Activated T-cell treated with anti-CD3 and anti-CD28 coated beads, Interleukin-2, amount 50 U/mL, for 72 hours (primary cell): ENCODE results near the gene PASK. TPM values are rescaled to one million over a fixed set of nuclear protein-coding genes. Genes with fewer than 3 reads are reported as not detected.

Source experiments
- ATAC-seq, 2 donors: fragments of 150-1000 bp; cut with Tn5 transposase; replicated peaks in 1 of 2; 2 replicates each; pipeline ENCODE4 v1.10.0; 2021; ENCODE audit warnings: moderate library complexity in 2 of 2, mild to moderate bottlenecking in 1 of 2
- DNase-seq, 2 donors: peaks; one replicate each; pipeline ENCODE4 v3.0.0; 2021 to 2022; ENCODE audit warnings: mixed read lengths in 1 of 2
- H3K27ac Mint-ChIP-seq: one replicate; pipeline ENCODE4 v1.8.0; 2022; ENCODE audit warnings: mild to moderate bottlenecking, moderate library complexity, mixed read lengths
- H3K27me3 Mint-ChIP-seq: one replicate; pipeline ENCODE4 v1.8.0; 2022; ENCODE audit warnings: low read depth, mixed read lengths
- H3K36me3 Mint-ChIP-seq, 2 donors: one replicate each; pipeline ENCODE4 v1.8.0; 2022; ENCODE audit warnings: mixed read lengths in 2 of 2, mild to moderate bottlenecking in 1 of 2; ENCODE audit not compliant: insufficient read depth in 2 of 2
- H3K4me1 Mint-ChIP-seq: one replicate; pipeline ENCODE4 v1.8.0; 2022; ENCODE audit warnings: low read depth, mixed read lengths
- H3K4me3 Mint-ChIP-seq, 2 donors: one replicate each; pipeline ENCODE4 v1.8.0; 2022; ENCODE audit warnings: mild to moderate bottlenecking in 2 of 2, mixed read lengths in 2 of 2, moderate library complexity in 2 of 2
- H3K9me3 Mint-ChIP-seq, 2 donors: one replicate each; pipeline ENCODE4 v1.8.0; 2022; ENCODE audit warnings: mixed read lengths in 2 of 2
- total RNA-seq, 2 donors: library from RNA; stranded (reverse); gene quantifications; one replicate each; pipeline ENCODE4 v1.2.3, GENCODE V29; 2022

PASK gene
- total RNA-seq, 2 donors from 2014 or later: 123 to 171 TPM

DNA sequence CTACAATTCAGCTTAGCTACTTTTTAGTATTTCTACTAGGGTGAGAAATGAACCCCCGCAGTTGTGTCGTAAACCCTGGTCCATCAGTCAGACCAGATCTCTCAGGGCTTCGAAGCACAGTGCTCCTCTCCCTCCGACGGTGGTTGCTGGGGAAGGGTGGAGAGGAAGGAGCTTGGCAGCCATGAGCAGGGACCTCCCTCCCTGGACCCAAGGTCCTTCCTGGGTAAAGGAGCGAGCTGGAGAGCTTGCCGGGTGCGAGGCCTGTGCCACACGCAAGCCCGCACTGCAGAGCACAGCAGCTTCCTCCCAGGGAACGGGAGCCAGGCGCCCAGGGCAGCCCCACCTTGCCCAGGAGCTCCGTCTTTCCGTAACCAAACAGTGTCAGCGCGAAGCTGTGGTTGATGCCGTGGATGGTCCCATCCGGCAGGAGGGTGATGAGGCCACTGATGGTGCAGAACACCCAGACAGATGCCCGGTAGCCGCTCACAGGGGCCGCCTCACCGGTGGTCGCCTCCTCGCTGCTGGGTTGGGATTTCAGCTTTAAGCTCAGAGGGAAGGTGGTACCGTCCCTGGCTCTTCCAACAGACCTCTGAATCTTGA, 12.5 kb downstream of the PASK start:
- no peak for DNase-seq
- Mint-ChIP-seq H3K27ac (no peak overlapping the region), H3K4me3 (no peak overlapping the region), H3K27me3 (no peaks in the 10 kb centered on the region), H3K9me3 (no peaks in the 10 kb centered on the region), H3K36me3 (peaks cover 0 to 19% of the 10 kb centered on the region in 2 donors), H3K4me1 (no peaks in the 10 kb centered on the region)
- no peak for ATAC-seq

DNA sequence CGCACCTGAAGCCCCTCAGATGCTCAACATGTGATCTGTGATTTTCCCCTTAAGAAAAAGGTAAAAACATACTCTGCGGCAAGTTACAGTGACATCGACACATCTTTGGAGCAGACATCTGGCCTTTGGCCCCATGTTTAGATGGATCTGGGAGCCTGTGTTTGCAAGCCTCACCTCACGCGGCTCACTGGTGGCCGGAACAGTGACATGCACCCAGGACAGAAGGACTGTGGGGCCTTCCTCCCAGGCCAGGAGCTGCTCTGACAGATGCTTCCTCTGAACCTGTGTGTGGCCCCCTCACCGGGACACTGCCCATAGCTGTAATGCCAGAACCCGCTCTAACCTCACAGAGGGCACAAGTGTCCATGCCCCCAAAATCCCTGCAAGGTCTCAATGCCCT, 13.1 kb downstream of the PASK start:
- Mint-ChIP-seq H3K9me3 (no peaks in the 10 kb centered on the region), H3K27ac (no peak overlapping the region), H3K4me3 (no peak overlapping the region), H3K27me3 (no peaks in the 10 kb centered on the region), H3K4me1 (no peaks in the 10 kb centered on the region), H3K36me3 (peaks cover 0 to 19% of the 10 kb centered on the region in 2 donors)
- DNase-seq (no peak), ATAC-seq (no peak)

GRCh38 chr2:241135737-241136136, 13.5 kb downstream of the PASK start:
- Mint-ChIP-seq H3K9me3 (no peaks in the 10 kb centered on the region), H3K27me3 (no peaks in the 10 kb centered on the region), H3K27ac (no peak overlapping the region), H3K4me3 (no peak overlapping the region), H3K4me1 (no peaks in the 10 kb centered on the region), H3K36me3 (peaks cover 0 to 20% of the 10 kb centered on the region in 2 donors)
- ATAC-seq (no peak), DNase-seq (no peak)

GRCh38 chr2:241134711-241135110, 14.6 kb downstream of the PASK start:
- Mint-ChIP-seq H3K27ac (no peak overlapping the region), H3K4me1 (peaks cover under 1% of the 10 kb centered on the region), H3K4me3 (no peak overlapping the region), H3K36me3 (peaks cover 0 to 27% of the 10 kb centered on the region in 2 donors), H3K9me3 (no peaks in the 10 kb centered on the region), H3K27me3 (no peaks in the 10 kb centered on the region)
- DNase-seq: no peak
- no peak for ATAC-seq

DNA sequence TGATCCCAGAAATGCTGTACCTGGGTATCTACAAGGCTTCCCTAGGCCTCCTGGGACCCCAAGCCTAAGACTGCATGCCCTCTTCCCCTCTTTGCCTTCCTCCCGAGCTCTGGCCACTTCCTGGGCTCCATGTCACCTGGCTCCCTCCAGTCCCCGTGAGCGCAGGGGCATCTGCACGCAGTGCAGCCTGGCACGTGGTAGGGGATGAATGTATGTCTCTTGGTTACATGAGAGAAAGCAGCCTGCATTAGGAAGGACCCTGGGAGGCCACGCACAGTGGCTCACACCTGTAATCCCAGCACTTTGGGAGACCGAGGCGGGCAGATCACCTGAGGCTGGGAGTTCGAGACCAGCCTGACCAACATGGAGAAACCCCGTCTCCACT, 15.8 kb downstream of the PASK start:
- Mint-ChIP-seq H3K27me3 (no peaks in the 10 kb centered on the region), H3K9me3 (no peaks in the 10 kb centered on the region), H3K4me3 (no peak overlapping the region), H3K27ac (no peak overlapping the region), H3K36me3 (peaks cover 3 to 28% of the 10 kb centered on the region in 2 donors), H3K4me1 (peaks cover 13% of the 10 kb centered on the region)
- DNase-seq: no peak
- ATAC-seq: no peak

GRCh38 chr2:241132538-241133435, 16.5 kb downstream of the PASK start:
- Mint-ChIP-seq H3K27ac (no peak overlapping the region), H3K27me3 (no peaks in the 10 kb centered on the region), H3K9me3 (no peaks in the 10 kb centered on the region), H3K4me1 (peaks cover 19% of the 10 kb centered on the region), H3K4me3 (no peak overlapping the region), H3K36me3 (peaks cover 9 to 31% of the 10 kb centered on the region in 2 donors)
- ATAC-seq: no peak
- no peak for DNase-seq

GRCh38 chr2:241131531-241131930, 17.7 kb downstream of the PASK start:
- peaks cover 32% of the 10 kb centered on the region for H3K4me1 Mint-ChIP-seq
- no peak for ATAC-seq
- no peak overlapping the region for H3K27ac Mint-ChIP-seq
- H3K27me3 Mint-ChIP-seq: no peaks in the 10 kb centered on the region
- H3K4me3 Mint-ChIP-seq: no peak overlapping the region
- no peaks in the 10 kb centered on the region for H3K9me3 Mint-ChIP-seq
- DNase-seq: no peak
- H3K36me3 Mint-ChIP-seq: peaks cover 10 to 32% of the 10 kb centered on the region in 2 donors

DNA sequence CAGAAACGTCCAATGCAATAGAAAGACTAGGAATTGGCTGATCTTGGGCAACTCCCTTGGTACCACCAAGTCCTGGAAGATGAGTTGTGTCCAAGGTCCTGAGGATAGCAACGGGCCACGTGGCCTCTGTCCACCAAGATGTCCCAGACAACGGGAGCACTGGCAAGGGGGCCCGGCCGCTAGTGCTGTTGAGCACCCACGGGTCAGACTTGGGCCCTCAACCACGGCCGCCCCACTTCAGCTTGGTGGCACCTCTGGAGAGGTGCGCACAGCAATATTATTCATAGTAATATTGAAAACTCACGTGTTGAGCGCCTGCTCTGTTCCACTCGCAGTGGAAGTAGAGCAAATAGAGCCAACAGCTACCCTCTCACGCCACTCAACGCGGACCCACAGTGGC, 19.0 kb downstream of the PASK start:
- Mint-ChIP-seq H3K4me1 (peaks cover 44% of the 10 kb centered on the region), H3K4me3 (no peak overlapping the region), H3K27ac (no peak overlapping the region), H3K9me3 (no peaks in the 10 kb centered on the region), H3K36me3 (peaks cover 10 to 35% of the 10 kb centered on the region in 2 donors), H3K27me3 (no peaks in the 10 kb centered on the region)
- ATAC-seq (no peak), DNase-seq (no peak)

DNA sequence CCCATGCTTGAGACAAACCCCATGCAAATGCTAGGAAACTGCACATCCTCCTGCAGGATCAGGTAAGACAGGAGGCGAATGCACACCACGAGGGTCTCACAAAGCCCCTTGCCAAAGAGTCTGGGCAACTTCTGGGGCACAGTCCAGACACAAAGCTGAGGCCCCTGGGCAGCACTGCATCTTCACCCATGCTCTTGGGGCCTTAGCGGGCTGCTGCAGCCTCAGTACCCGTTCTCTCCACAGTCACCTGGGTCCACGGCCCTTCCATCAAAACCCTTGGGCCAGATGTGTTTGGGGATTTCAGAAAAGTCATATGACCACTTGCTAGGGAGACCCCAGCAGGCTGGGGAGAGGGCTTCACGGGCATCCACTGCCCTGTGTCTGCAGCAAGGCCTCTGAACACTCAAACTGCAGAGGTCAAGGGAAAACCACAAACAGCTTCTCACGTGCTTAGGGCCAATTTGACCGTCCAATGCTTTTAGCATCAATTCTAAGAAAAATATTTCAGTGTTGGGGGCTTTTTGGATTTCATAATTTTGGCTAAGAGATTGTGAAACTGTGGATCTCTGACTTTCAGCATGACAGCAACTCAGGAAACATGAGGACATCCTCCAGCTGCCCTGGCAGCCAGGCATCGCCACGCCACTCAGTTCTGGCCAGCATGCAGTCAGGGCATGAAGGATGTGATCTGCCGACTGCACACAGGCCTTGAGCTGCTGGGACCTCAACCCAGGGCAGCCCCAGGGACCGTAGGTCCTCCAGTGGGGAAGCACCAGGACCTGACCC, 20.0 kb downstream of the PASK start:
- ATAC-seq (no peak), DNase-seq (no peak)

GRCh38 chr2:241128266-241128665, 21.0 kb downstream of the PASK start:
- Mint-ChIP-seq H3K27me3 (no peaks in the 10 kb centered on the region), H3K27ac (peak overlapping the region; percentile 97), H3K4me3 (peak overlapping the region; percentile 73 to 82), H3K9me3 (no peaks in the 10 kb centered on the region), H3K36me3 (peaks cover 10 to 31% of the 10 kb centered on the region in 2 donors), H3K4me1 (peaks cover 59% of the 10 kb centered on the region)
- no peak for DNase-seq
- ATAC-seq: no peak

More for the DNA sequence above, 20.0 kb downstream of the PASK start:
- Mint-ChIP-seq H3K9me3 (no peaks in the 10 kb centered on the region), H3K27ac (peak overlapping the region; percentile 97), H3K4me1 (peaks cover 52% of the 10 kb centered on the region), H3K27me3 (no peaks in the 10 kb centered on the region), H3K36me3 (peaks cover 10 to 35% of the 10 kb centered on the region in 2 donors), H3K4me3 (peak overlapping the region; percentile 0 to 52)

DNA sequence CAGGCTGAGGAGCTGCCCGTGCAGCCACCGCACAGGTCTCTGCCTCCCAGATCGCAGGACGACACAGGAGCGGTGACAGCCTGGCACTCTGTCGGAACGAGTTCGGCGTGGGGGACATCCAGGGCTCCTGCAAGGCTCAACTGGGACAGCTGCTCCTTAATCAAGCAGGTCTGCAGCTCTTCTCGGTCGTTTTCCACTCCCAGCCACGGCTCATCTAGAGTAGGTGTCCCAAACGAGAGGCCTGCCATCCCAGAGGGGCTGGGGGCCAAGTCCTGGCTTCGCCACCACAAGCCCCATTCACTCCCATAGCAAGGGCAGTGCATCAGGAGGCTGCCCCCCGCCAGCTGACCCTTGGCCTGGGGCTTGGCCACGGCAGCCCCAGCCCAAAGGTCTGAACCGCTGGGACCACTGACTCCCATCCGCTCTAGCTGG, 22.5 kb downstream of the PASK start:
- Mint-ChIP-seq H3K4me1 (peaks cover 59% of the 10 kb centered on the region), H3K27ac (no peak overlapping the region), H3K36me3 (peaks cover 12 to 25% of the 10 kb centered on the region in 2 donors), H3K4me3 (peak overlapping the region; percentile 73 to 82), H3K9me3 (no peaks in the 10 kb centered on the region), H3K27me3 (no peaks in the 10 kb centered on the region)
- DNase-seq (no peak), ATAC-seq (no peak)

- DNase-seq: no peak
These were observed 23.1 kb downstream of the PASK start for GRCh38 chr2:241126201-241126611.

GRCh38 chr2:241125626-241126025, 23.6 kb downstream of the PASK start:
- ATAC-seq: no peak
- Mint-ChIP-seq H3K4me3 (peak overlapping the region; percentile 73 to 82), H3K4me1 (peaks cover 59% of the 10 kb centered on the region), H3K27me3 (no peaks in the 10 kb centered on the region), H3K27ac (no peak overlapping the region), H3K9me3 (peaks cover 3 to 4% of the 10 kb centered on the region in 2 donors), H3K36me3 (peaks cover 15 to 34% of the 10 kb centered on the region in 2 donors)
- no peak for DNase-seq

More at GRCh38 chr2:241126201-241126611, 23.1 kb downstream of the PASK start:
- Mint-ChIP-seq H3K4me3 (peak overlapping the region; percentile 73 to 82), H3K27me3 (no peaks in the 10 kb centered on the region), H3K9me3 (no peaks in the 10 kb centered on the region), H3K4me1 (peaks cover 59% of the 10 kb centered on the region), H3K27ac (no peak overlapping the region), H3K36me3 (peaks cover 12 to 30% of the 10 kb centered on the region in 2 donors)
- ATAC-seq: no peak
